B cell (primary cell): ENCODE results near the gene INSIG2. TPM values are rescaled to one million over a fixed set of nuclear protein-coding genes. Genes with fewer than 3 reads are reported as not detected.
A peak's percentile ranks its signal among the peaks of the same experiment; 100 is the strongest.

Experiments
- ATAC-seq: fragments of 200-7000 bp; cut with Tn5 transposase; one replicate; pipeline ENCODE4 v1.10.0; 2021; ENCODE audit warnings: low read depth, mild to moderate bottlenecking, moderate number of reproducible peaks, moderate library complexity
- CTCF ChIA-PET: fragments of 350-600 bp; sonication (Branson Sonifier 250); formaldehyde crosslinking; loops from one replicate; lab custom pipeline; 2021; ENCODE audit warnings: antibody characterized with exemption, inconsistent platforms; lab: Charles Lee
- POLR2A ChIA-PET: fragments of 350-600 bp; sonication (Branson Sonifier 250); formaldehyde crosslinking; loops from one replicate; lab custom pipeline; 2021; ENCODE audit warnings: antibody characterized with exemption; lab: Charles Lee
- DNase-seq: peaks from one replicate; pipeline ENCODE4 v3.0.0; 2013
- H2AFZ ChIP-seq: 2 replicates; pipeline ENCODE4 v1.6.1; 2012; ENCODE audit warnings: mild to moderate bottlenecking, low read depth, low read length; ENCODE audit not compliant: insufficient read depth, poor library complexity, severe bottlenecking
- H3K27ac ChIP-seq, 2 donors: 1 replicate in 1 of 2; 2 replicates in 1 of 2; pipeline ENCODE4 v1.5.1; 2012 to 2013; ENCODE audit warnings: low read length in 2 of 2, mild to moderate bottlenecking in 2 of 2, moderate library complexity in 1 of 2
- H3K27me3 ChIP-seq, 4 experiments: fragments of 200-600 bp in 1 of 4; sonication (generic) in 1 of 4; replicated peaks in 1 of 4; 1 replicate in 2 of 4; 2 replicates in 2 of 4; pipeline versions ENCODE4 v1.6.1 to v1.7.0; 2013 to 2016; ENCODE audit warnings: low read length in 3 of 4, mild to moderate bottlenecking in 2 of 4, mixed read lengths in 1 of 4, moderate library complexity in 1 of 4; ENCODE audit not compliant: insufficient read depth in 4 of 4, control insufficient read depth in 3 of 4; ENCODE audit errors: control extremely low read depth in 1 of 4
- H3K36me3 ChIP-seq, 2 experiments: replicated peaks in 1 of 2; 1 replicate in 1 of 2; 2 replicates in 1 of 2; pipeline versions ENCODE4 v1.6.1 to v1.7.1; 2013; ENCODE audit warnings: low read length in 1 of 2; ENCODE audit not compliant: insufficient read depth in 2 of 2, control insufficient read depth in 1 of 2; ENCODE audit errors: control extremely low read depth in 1 of 2, extremely low read depth in 1 of 2
- H3K4me1 ChIP-seq, 2 donors: fragments of 200-600 bp in 1 of 2; sonication (generic) in 1 of 2; 1 replicate in 1 of 2; 2 replicates in 1 of 2; pipeline versions ENCODE4 v1.5.1 to v1.6.1; 2013 to 2017; ENCODE audit warnings: low read length in 2 of 2; ENCODE audit not compliant: control insufficient read depth in 2 of 2, insufficient read depth in 2 of 2
- H3K4me2 ChIP-seq: replicated peaks from 2 replicates; pipeline ENCODE3; 2012; ENCODE audit warnings: mild to moderate bottlenecking, low read depth, low read length; ENCODE audit not compliant: poor library complexity, severe bottlenecking
- H3K4me3 ChIP-seq, 5 experiments: fragments of 200-600 bp in 1 of 5; sonication (generic) in 1 of 5; 1 replicate in 3 of 5; 2 replicates in 2 of 5; pipeline versions ENCODE4 v1.5.1 to v1.7.0; 2011 to 2016; ENCODE audit warnings: low read length in 4 of 5, mild to moderate bottlenecking in 4 of 5, low read depth in 2 of 5, control low read depth in 1 of 5, moderate library complexity in 1 of 5; ENCODE audit not compliant: insufficient read depth in 1 of 5; ENCODE audit errors: control extremely low read depth in 1 of 5, extremely low read depth in 1 of 5
- H3K79me2 ChIP-seq: fragments of 200-600 bp; sonication (generic); one replicate; pipeline ENCODE4 v1.6.0; 2016; ENCODE audit warnings: low read length; ENCODE audit not compliant: control insufficient read depth, insufficient read depth
- H3K9ac ChIP-seq: fragments of 200-600 bp; sonication (generic); 2 replicates; pipeline ENCODE4 v1.6.1; 2017; ENCODE audit warnings: mild to moderate bottlenecking, low read length, moderate library complexity
- H3K9me3 ChIP-seq, 3 donors: one replicate each; pipeline versions ENCODE4 v1.6.1 to v1.7.1; 2013; ENCODE audit warnings: low read length in 2 of 3; ENCODE audit not compliant: control insufficient read depth in 2 of 3, insufficient read depth in 1 of 3; ENCODE audit errors: control extremely low read depth in 1 of 3
- H4K20me1 ChIP-seq: 2 replicates; pipeline ENCODE4 v1.6.0; 2012; ENCODE audit warnings: mild to moderate bottlenecking, low read length; ENCODE audit not compliant: insufficient read depth, control insufficient read depth, poor library complexity, severe bottlenecking
- H3K27ac Mint-ChIP-seq: one replicate; pipeline ENCODE4 v1.8.0; 2021; ENCODE audit warnings: mixed read lengths
- H3K27me3 Mint-ChIP-seq: one replicate; pipeline ENCODE4 v1.8.0; 2021; ENCODE audit warnings: mixed read lengths
- H3K4me1 Mint-ChIP-seq: one replicate; pipeline ENCODE4 v1.8.0; 2021; ENCODE audit warnings: mixed read lengths
- H3K4me3 Mint-ChIP-seq: one replicate; pipeline ENCODE4 v1.8.0; 2021; ENCODE audit warnings: mixed read lengths
- H3K9me3 Mint-ChIP-seq: one replicate; pipeline ENCODE4 v1.8.0; 2022; ENCODE audit warnings: mixed read lengths; ENCODE audit not compliant: insufficient read depth
- EZH2 ChIP-seq: IDR thresholded peaks from 2 replicates; pipeline ENCODE4 v1.6.1; 2012; ENCODE audit warnings: borderline replicate concordance, low read depth, mild to moderate bottlenecking, moderate library complexity, low read length; ENCODE audit not compliant: insufficient read depth, poor library complexity, severe bottlenecking
- WGBS: methylation state at CpG from one replicate; pipeline ENCODE4 v1.1.5; 2013; ENCODE audit warnings: missing lambda C conversion rate; ENCODE audit not compliant: insufficient coverage; 5-methylcytosine and 5-hydroxymethylcytosine counted together
- intact Hi-C: fragments of 100-400 bp; cut with micrococcal nuclease; formaldehyde crosslinking; loops from one replicate; pipeline ENCODE4 v1.10.0; 2022
- polyA plus RNA-seq: library from polyadenylated mRNA; depleted of rRNA; stranded (reverse); fragments of >200 nt; gene quantifications from 2 replicates; pipeline ENCODE4 v1.2.3, GENCODE V29; 2012
- total RNA-seq, 2 donors: library from RNA; stranded (reverse); fragments of 120-200 nt in 1 of 2; gene quantifications; 1 replicate in 1 of 2; 2 replicates in 1 of 2; pipeline versions ENCODE4 v1.2.3 to v1.2.4, GENCODE V29; 2013 to 2022
- TF ChIP-seq, protein P1 (sequence below): fragments of 200-600 bp; IDR thresholded peaks from one replicate; pipeline ENCODE4 v1.8.0; 2022; ENCODE audit warnings: antibody characterized with exemption, mild to moderate bottlenecking

INSIG2 gene
- total and polyA plus RNA-seq, 2 donors (not counting 1 experiment from before 2014, with no cell fraction given) = 14.2 to 29.5 TPM

DNA sequence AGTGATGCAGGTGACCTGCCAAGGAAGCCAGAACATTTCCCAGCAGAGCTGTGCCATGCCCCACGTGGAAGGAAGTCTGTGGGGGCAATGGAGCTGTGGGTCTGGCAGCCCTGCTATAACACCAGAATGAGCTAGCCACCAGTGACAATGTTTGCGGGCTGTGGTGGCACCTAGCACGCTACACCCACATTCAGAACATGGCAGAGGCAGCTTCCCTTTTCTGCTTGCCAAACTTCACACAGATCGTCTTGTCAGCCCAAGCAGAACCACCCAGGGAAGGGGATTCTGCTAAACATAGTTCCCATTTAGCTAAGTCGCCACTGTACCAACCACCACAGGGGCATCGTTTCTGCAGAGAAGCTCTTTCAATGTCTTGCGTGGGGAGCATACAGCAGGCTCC, 47.4 kb upstream of the INSIG2 start:
- H3K27ac Mint-ChIP-seq = no peak overlapping the region
- H3K4me1 Mint-ChIP-seq = no peaks in the 10 kb centered on the region
- Histone ChIP-seq H3K27ac (no peak overlapping the region), H3K79me2 (no peaks in the 10 kb centered on the region), H3K9me3 (peaks cover 0 to 6% (median 0%) of the 10 kb centered on the region in 3 donors), H2AFZ (no peak overlapping the region), H3K4me2 (no peak overlapping the region), H3K27me3 (peaks cover 0 to 23% (median 17%) of the 10 kb centered on the region in 4 experiments), H3K4me3 (no peak overlapping the region), H3K4me1 (peaks cover 0 to 6% of the 10 kb centered on the region in 2 donors), H4K20me1 (no peaks in the 10 kb centered on the region), H3K36me3 (no peaks in the 10 kb centered on the region), H3K9ac (no peak overlapping the region)
- ChIA-PET CTCF (interaction anchor here (1.3 to 20.1 kb wide), 3 partner anchors 8 to 27 kb away, joined by 3 to 784 read pairs (median 18); partner anchors contain the start of gene CCDC93), POLR2A (no interaction called here)
- DNase-seq (peak; percentile 16), ATAC-seq (no peak)
- peaks cover 56% of the 10 kb centered on the region for H3K27me3 Mint-ChIP-seq
- H3K9me3 Mint-ChIP-seq = peaks cover 5% of the 10 kb centered on the region
- 40% methylated on average over 7 of the region's 7 CpGs for WGBS
- intact Hi-C loops = no loop called here
- TF ChIP-seq, protein P1, sequence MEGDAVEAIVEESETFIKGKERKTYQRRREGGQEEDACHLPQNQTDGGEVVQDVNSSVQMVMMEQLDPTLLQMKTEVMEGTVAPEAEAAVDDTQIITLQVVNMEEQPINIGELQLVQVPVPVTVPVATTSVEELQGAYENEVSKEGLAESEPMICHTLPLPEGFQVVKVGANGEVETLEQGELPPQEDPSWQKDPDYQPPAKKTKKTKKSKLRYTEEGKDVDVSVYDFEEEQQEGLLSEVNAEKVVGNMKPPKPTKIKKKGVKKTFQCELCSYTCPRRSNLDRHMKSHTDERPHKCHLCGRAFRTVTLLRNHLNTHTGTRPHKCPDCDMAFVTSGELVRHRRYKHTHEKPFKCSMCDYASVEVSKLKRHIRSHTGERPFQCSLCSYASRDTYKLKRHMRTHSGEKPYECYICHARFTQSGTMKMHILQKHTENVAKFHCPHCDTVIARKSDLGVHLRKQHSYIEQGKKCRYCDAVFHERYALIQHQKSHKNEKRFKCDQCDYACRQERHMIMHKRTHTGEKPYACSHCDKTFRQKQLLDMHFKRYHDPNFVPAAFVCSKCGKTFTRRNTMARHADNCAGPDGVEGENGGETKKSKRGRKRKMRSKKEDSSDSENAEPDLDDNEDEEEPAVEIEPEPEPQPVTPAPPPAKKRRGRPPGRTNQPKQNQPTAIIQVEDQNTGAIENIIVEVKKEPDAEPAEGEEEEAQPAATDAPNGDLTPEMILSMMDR = no peak
- TF ChIP-seq EZH2 = no peak
- no peak overlapping the region for H3K4me3 Mint-ChIP-seq

DNA sequence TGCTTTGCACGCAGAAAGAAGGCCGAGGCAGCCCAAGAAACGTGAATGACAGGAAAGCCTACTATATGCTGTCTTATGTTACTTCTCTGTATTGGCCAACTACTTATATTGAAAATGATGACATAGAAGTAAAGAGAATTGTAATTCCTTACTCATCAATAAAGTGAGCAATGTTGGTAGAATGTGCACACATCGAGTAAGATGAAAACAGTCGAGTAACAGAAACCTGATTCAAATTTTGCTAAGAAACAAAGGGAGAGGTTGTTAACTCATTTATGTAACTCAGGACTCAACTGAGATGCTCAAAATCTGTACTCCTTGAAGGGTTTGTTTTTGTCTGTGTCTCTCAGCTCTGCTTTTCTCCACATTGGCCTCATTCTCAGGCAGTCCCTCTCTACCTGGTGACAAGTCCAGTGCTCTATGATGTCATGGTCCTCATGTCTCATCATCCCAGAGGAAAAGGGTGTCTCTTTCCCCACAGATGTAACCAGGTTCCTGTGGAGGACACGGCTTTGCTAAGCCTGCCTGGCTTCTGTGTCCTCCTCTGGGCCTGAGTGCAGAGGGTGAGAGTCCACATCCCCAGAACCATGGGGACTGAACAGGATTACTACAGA, 44.1 kb upstream of the INSIG2 start:
- H3K9me3 Mint-ChIP-seq = no peaks in the 10 kb centered on the region
- Histone ChIP-seq H3K27me3 (peaks cover 0 to 13% (median 8%) of the 10 kb centered on the region in 4 experiments), H3K36me3 (no peaks in the 10 kb centered on the region), H3K27ac (no peak overlapping the region), H3K79me2 (no peaks in the 10 kb centered on the region), H2AFZ (no peak overlapping the region), H3K9me3 (no peaks in the 10 kb centered on the region), H3K4me3 (no peak overlapping the region), H3K9ac (no peak overlapping the region), H4K20me1 (no peaks in the 10 kb centered on the region), H3K4me1 (peaks cover 0 to 6% of the 10 kb centered on the region in 2 donors), H3K4me2 (no peak overlapping the region)
- H3K4me1 Mint-ChIP-seq = peaks cover 3% of the 10 kb centered on the region
- ChIA-PET POLR2A (no interaction called here), CTCF (interaction anchor here (5.5 to 20.1 kb wide), 2 partner anchors 11 to 19 kb away, joined by 53 to 784 read pairs; no protein-coding TSS in a partner anchor)
- 33% methylated on average over 1 of the region's 6 CpGs for whole genome bisulfite sequencing
- DNase-seq (no peak), ATAC-seq (no peak)
- TF ChIP-seq, protein P1 = no peak
- TF ChIP-seq EZH2 = no peak
- H3K4me3 Mint-ChIP-seq = no peak overlapping the region
- intact Hi-C loops = no loop called here
- no peak overlapping the region for H3K27ac Mint-ChIP-seq
- peaks cover 34% of the 10 kb centered on the region for H3K27me3 Mint-ChIP-seq
